GM19099 (cell line): ENCODE results near the gene TBX10.

Source experiments
- POLR2A ChIP-seq: IDR thresholded peaks from 3 replicates; pipeline ENCODE4 v1.6.1; 2011; ENCODE audit warnings: low read depth; ENCODE audit not compliant: insufficient read length; ENCODE audit errors: extremely low read depth

TBX10 gene

GRCh38 chr11:67588136-67588503, 51.4 kb downstream of the TBX10 start:
- no peak for TF ChIP-seq POLR2A

- TF ChIP-seq POLR2A: no peak
These were observed 52.9 kb downstream of the TBX10 start for GRCh38 chr11:67586568-67587250.

GRCh38 chr11:67585911-67586310, 53.7 kb downstream of the TBX10 start:
- TF ChIP-seq POLR2A: no peak

GRCh38 chr11:67584881-67585873, 54.4 kb downstream of the TBX10 start:
- TF ChIP-seq POLR2A: no peak

- no peak for TF ChIP-seq POLR2A
These were observed 55.2 kb downstream of the TBX10 start for GRCh38 chr11:67584205-67584880.

- TF ChIP-seq POLR2A: peak; percentile 98
These were observed 56.0 kb downstream of the TBX10 start, which contains the start of gene GSTP1 for GRCh38 chr11:67583247-67584204. Gene GSTP1, plus strand, starts transcription at chr11:67583812. Its CDS starts 32 bp downstream, at chr11:67583844.

- TF ChIP-seq POLR2A: no peak
These were observed 57.6 kb downstream of the TBX10 start for GRCh38 chr11:67582011-67582410.

- no peak for TF ChIP-seq POLR2A
These were observed 58.1 kb downstream of the TBX10 start for GRCh38 chr11:67581469-67581868.
